GM21717 (cell line): Measurements from ENCODE around the gene FYN.

ENCODE experiments used
- ATAC-seq: cut with Tn5 transposase; IDR thresholded peaks from one replicate; pipeline ENCODE4 v1.9.1; 2021; ENCODE audit warnings: mild to moderate bottlenecking, moderate library complexity; ENCODE audit not compliant: unreplicated experiment

Gene FYN

DNA sequence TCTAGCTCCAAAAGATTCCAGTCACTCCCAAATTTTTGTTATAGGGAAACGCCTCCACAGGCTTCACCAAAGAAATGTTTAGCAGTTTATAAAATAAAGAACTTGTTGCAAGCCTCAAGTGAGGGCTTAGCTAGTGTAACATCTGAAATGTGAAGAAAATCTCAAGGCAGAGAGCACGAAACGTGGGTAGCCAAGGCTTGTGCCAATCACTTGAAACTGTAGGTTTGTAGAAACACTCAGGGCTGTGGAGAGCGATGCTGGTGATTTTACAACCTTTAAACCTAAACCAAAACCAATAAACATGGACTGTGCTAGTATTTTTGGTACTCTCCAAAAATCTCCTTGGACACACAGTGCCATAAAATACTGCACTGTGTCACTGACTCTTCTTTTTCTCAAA, 159.4 kb downstream of the FYN start:
- no peak for ATAC-seq

DNA sequence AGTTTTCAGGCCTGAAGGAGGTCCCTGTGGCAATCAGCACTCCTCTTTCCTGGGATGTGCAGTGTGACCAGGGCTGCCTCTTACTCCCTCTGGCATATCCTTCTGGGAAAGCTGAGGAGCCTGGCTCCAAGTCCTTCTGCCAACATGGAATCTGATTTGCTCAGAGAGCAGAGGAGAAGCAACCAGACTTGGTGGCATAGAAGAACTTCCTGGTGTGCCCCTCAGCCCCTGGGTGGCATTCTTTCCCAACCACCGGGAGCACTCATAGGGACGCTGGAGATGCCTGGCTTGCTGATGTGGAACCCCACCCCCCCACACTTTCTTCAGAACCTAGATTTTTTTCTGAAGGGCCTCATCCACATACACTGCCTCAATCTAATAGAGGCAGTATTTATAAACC, 160.0 kb downstream of the FYN start:
- no peak for ATAC-seq

- no peak for ATAC-seq
These were observed 161.1 kb downstream of the FYN start for GRCh38 chr6:111711984-111712752.

- ATAC-seq: no peak
These were observed 161.8 kb downstream of the FYN start for GRCh38 chr6:111711476-111711875.

- no peak for ATAC-seq
These were observed 162.3 kb downstream of the FYN start for GRCh38 chr6:111710911-111711310.

DNA sequence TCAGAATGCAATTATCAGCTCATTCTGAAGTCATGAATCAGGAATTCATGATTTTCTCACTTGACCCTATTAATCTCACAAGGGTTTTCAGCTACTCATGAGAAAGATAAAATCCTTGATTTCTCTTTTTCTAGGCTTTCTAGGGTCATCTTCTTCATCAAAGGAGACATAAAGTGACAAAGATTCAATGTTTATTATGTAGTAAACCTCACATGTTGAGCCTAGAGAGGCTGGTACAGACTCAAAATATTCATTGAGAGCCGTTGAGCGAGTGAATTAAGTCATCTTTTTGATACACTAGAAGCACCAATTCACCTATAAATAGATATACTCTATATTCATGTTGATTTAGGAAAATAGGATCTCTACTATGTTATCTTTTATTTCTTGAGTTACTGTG, 162.8 kb downstream of the FYN start:
- no peak for ATAC-seq

DNA sequence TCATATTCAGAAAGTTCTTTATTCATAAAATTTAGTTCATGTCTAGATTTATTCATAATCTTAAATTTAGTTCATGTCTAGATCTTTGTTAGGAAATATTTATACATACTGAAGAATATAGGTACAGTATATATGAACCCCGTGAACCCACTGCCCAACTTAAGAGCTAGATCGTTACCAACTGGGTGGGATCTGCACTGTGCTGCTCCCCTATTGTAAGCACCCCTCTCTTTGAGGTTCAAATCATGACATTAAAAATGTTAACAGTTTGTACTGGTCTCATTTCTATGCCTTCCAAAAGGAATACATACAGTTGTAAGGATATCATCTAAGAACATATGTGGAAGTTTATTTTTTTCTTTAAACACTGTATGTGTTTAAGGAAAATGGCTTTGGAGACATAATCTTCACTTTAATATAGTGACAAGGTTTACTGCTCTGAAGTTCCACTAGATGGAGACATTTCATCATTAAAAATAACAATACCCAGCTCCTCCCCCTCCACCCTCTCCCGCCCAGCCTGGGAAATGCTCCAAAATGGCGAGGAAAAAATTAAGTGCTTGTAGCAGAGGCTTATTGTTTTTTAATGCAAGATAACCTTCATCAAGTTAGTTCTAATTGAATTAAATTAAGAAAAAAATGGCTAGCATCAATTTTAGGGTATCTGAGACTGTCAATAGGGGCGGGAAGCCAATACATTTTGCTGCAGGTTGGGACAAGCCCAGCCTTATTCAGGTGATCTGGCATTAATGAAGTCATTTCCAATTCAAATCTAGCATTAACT, 163.4 kb downstream of the FYN start:
- peak; percentile 86 for ATAC-seq

- ATAC-seq: no peak
These were observed 164.1 kb downstream of the FYN start for GRCh38 chr6:111709201-111709600.

DNA sequence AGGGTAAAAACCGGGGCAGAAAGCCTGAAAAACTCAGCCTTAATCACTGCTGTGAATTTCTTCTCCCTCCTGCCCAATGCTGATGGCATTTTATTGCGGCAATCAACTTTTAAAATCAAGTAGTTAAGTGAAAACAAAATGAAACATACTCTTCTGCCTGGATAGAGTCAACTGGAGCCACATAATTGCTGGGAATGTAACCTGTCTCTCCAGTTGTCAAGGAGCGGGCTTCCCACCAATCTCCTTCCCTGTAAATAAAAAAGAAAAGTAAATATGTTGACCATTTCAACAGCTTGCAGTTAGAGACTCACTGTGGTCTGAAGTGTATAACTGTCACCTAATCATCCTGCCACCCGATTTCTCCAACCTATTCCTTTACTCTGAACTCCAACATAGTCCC, 165.5 kb downstream of the FYN start:
- no peak for ATAC-seq

GRCh38 chr6:111706841-111707391, 166.3 kb downstream of the FYN start:
- no peak for ATAC-seq

GRCh38 chr6:111703723-111704122, 169.5 kb downstream of the FYN start:
- ATAC-seq: no peak

DNA sequence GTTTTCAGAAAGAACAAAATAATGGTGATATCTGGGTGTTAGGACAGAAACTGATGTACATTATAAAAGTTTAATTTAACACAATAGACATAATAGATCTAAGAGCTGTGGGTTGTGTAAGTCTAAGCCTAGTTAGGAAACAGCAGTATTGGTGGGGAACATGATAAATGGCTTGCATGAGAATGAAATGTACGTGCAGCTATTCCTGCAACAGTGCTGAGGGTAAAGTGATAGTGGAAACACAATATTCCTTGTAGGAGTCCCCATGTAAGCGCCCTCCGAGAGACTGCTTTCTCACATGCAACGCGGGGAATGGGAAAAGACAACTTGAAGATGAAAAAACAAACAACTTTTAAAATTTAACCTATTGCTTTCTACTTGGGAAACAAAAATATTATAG, 171.0 kb downstream of the FYN start:
- no peak for ATAC-seq

GRCh38 chr6:111701146-111701545, 172.1 kb downstream of the FYN start:
- no peak for ATAC-seq

- no peak for ATAC-seq
These were observed 173.0 kb downstream of the FYN start for GRCh38 chr6:111700135-111700690.

DNA sequence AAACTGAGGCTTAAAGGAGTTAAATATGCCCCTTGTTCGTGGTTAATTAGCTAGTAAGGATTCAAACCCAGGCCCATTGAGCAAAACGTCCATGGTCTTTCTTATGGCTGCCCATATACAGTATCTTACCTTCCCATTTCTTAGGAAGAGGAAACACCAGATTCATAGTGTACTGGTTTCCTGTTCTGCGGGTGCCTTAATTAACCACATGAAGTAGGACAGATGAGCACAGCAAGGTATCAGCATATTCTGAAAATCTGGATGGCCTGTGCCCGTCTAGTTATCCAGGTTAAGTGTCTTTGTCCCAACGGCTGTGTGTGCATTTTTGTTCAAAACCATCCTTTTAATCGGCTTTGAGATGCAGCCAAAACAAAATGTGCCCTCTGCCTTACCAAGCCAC, 174.1 kb downstream of the FYN start:
- no peak for ATAC-seq

- ATAC-seq: no peak
These were observed 176.4 kb downstream of the FYN start for GRCh38 chr6:111696814-111697213.

DNA sequence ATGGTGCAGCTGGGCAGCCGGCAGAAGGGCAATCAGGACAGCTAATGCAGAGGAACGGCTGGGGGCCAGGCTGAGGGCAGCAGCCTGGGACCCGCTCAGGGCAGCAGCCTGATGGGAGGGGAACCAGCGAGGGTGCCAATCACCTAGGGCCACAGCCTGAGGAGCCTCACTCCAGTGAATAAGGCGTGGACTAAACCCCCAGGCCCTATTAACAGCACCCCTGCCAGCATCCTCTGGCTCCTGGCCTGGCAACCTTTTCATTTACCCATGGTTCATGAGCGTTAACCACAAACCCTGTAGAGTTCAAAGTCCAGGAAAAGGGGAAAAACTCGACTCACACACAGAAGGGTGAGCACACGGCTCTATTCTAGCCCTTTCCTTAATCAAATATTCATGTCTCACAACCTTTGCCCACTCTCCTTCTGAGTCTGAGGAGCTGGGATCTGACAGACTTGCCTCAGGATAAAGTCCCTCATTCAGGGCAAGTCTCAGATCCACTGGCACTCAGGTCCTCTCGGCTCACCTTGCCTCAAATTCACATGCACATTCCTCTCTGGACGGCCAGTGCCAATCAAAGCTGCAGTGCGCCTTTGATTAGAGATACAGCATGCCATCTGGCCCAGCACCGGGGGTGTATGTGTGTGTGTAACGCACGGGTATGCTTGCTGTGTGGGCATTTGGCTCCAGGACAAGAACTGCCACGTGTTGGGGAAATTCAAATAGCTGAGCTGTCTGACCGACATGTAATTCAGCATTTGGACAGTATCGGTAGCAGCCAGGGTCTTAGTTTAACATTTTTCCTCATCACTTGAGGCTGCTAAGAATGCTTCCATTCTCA, 180.7 kb downstream of the FYN start:
- ATAC-seq: no peak

- ATAC-seq: no peak
These were observed 181.7 kb downstream of the FYN start for GRCh38 chr6:111691345-111692225.

- ATAC-seq: no peak
These were observed 183.3 kb downstream of the FYN start for GRCh38 chr6:111689946-111690345.

DNA sequence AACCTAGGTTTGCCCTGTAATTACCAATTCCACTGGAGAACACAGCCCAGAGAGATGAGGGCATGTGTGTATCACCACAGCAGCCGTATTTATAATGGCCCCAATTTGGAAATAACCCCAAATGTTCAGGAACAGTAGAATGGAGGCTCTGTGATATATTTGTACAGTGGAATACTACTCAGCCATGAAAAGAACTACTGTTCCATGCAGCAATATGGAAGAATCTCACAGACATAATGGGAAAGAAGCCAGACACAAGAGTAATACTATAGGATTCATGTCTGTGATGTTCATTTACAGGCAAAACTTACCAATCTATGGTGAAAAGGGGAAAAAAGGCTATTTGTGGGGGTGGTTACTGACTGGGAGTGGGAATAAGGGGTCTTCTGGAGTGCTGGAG, 183.8 kb downstream of the FYN start:
- ATAC-seq: no peak
